Spleen (tissue), 7 donors: Measurements from ENCODE around the gene GMDS.

Experiments used
- POLR2A ChIP-seq, 3 donors: fragments of 450-650 bp; IDR thresholded peaks; one replicate each; pipeline ENCODE4 v1.5.1; 2017; ENCODE audit warnings: antibody characterized with exemption in 3 of 3, mild to moderate bottlenecking in 1 of 3
- POLR2AphosphoS5 ChIP-seq, 3 donors: sonication (generic); formaldehyde crosslinking; IDR thresholded peaks; one replicate each; pipeline ENCODE4 v1.5.1; 2017; ENCODE audit warnings: antibody characterized with exemption in 3 of 3
- TF ChIP-seq, protein P1 (sequence below), 11 experiments: fragments of 200-600 bp in 7 of 11; fragments of 450-650 bp in 4 of 11; sonication (generic) in 4 of 11; IDR thresholded peaks in 8 of 11; conservative IDR thresholded peaks in 3 of 11; 1 replicate in 7 of 11; 2 replicates in 4 of 11; pipeline versions ENCODE4 v1.4.0 to v1.8.0; 2016 to 2021; ENCODE audit warnings: antibody characterized with exemption in 11 of 11, inconsistent platforms in 4 of 11, mild to moderate bottlenecking in 1 of 11
- donor health status: DM: no; HTN: no; CAD: no; lungs with moderate emphysema.
- donor health status: DM: no; HTN: no; CAD: no.
- donor health status: DM: no; HTN: no; CAD: no.

DNA sequence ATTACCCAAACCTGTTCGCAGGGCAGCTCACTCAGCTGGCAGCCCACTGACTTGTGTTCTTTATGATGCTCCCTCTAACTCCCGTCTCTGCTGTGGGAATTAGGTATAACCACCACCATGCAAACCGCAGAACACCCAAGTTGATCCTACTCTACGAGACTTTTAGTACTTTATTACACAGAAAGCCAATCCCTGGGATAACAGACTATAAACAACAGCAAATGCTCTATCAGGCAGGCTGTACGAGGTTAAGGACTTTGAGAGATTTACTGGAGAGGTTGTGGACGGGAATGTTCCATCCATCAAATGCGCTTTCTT is 394.6 kb downstream of the GMDS start:
- TF ChIP-seq, protein P1, sequence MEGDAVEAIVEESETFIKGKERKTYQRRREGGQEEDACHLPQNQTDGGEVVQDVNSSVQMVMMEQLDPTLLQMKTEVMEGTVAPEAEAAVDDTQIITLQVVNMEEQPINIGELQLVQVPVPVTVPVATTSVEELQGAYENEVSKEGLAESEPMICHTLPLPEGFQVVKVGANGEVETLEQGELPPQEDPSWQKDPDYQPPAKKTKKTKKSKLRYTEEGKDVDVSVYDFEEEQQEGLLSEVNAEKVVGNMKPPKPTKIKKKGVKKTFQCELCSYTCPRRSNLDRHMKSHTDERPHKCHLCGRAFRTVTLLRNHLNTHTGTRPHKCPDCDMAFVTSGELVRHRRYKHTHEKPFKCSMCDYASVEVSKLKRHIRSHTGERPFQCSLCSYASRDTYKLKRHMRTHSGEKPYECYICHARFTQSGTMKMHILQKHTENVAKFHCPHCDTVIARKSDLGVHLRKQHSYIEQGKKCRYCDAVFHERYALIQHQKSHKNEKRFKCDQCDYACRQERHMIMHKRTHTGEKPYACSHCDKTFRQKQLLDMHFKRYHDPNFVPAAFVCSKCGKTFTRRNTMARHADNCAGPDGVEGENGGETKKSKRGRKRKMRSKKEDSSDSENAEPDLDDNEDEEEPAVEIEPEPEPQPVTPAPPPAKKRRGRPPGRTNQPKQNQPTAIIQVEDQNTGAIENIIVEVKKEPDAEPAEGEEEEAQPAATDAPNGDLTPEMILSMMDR (IDR thresholded peaks at IDR 0.05 in 8 of 11, conservative IDR thresholded peaks at IDR 0.05 in 3 of 11), result no peak
- TF ChIP-seq POLR2A (IDR thresholded peaks at IDR 0.05), result no peak
- no peak for TF ChIP-seq POLR2AphosphoS5 (IDR thresholded peaks at IDR 0.05)
